ENCODE data around the gene ARPC2. TPM values are rescaled to one million over a fixed set of nuclear protein-coding genes. Genes with fewer than 3 reads are reported as not detected.
A peak's percentile ranks its signal among the peaks of the same experiment; 100 is the strongest.

Gene ARPC2
- total RNA-seq, 1 experiment from 2014 or later = 568 TPM

DNA sequence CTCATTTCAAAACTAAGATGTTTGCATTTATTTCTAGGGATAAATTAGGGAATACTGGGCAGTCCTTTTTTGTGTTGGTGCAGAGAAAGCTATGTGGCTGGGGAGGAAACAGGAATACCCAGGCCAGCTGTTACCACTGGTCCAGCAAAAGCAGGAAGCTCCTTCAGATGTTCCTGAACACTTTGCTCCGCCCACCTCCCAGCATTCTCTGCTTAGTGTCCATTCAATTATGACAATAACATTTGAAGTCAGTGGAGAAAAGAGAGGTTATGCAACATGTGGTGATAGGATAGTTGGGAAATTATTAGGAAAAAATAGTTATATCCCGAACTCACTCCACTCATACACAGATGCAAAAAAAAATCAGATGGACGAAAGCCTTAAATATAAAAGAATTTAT lies 22.1 kb upstream of the ARPC2 start:
- H3K79me2 ChIP-seq (ENCODE audit: low read length) = no peaks in the 10 kb centered on the region
- H3K9me3 ChIP-seq (ENCODE audit: low read length) = no peaks in the 10 kb centered on the region
- H3K27me3 ChIP-seq (ENCODE audit: low read length) = no peaks in the 10 kb centered on the region
- no peaks in the 10 kb centered on the region for H3K9me2 ChIP-seq (replicated peaks; ENCODE audit: insufficient read depth, low read length)
- no peaks in the 10 kb centered on the region for H3K36me3 ChIP-seq (ENCODE audit: insufficient read depth, low read length)
- no peak overlapping the region for H3K4me2 ChIP-seq (ENCODE audit: low read depth, low read length, poor library complexity, severe bottlenecking)
- no peaks in the 10 kb centered on the region for H3K4me1 ChIP-seq (ENCODE audit: low read length)
- no peak overlapping the region for H3K9ac ChIP-seq (ENCODE audit: low read length)
- no peak overlapping the region for H3K27ac ChIP-seq (ENCODE audit: low read length)
- no peak overlapping the region for H3K4me3 ChIP-seq (ENCODE audit: low read length)
- no peak for DNase-seq
- H4K20me1 ChIP-seq (ENCODE audit: insufficient read depth, low read depth, low read length) = 0 out of 2 replicates have a peak, but pooled peaks cover 2% of the 10 kb centered on the region
- no peak overlapping the region for H2AFZ ChIP-seq (ENCODE audit: low read length)

DNA sequence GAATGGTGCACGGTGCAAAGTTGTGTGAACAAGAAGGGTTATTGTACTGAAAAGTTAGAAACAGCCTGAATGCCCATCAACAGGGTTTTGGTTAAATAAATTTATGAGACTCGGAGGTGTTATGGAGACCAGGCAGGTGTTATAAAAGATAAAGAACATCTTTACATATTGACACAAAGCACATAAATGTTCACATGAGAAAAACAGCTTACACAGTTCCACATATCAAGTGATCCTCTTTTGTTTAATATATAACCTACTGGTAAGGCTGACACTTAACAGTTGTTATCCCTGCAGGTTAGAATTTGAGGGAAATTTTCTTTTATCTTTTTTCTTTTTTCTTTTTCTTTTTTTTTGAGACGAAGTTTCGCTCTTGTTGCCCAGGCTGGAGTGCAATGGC lies 20.0 kb upstream of the ARPC2 start:
- Histone ChIP-seq H3K27me3 (ENCODE audit: low read length) (no peaks in the 10 kb centered on the region), H2AFZ (ENCODE audit: low read length) (no peak overlapping the region), H3K9me2 (replicated peaks; ENCODE audit: insufficient read depth, low read length) (no peaks in the 10 kb centered on the region), H4K20me1 (ENCODE audit: insufficient read depth, low read depth, low read length) (0 out of 2 replicates have a peak, but pooled peaks cover 2% of the 10 kb centered on the region), H3K4me1 (ENCODE audit: low read length) (no peaks in the 10 kb centered on the region), H3K9ac (ENCODE audit: low read length) (no peak overlapping the region), H3K79me2 (ENCODE audit: low read length) (no peaks in the 10 kb centered on the region), H3K9me3 (ENCODE audit: low read length) (no peaks in the 10 kb centered on the region), H3K36me3 (ENCODE audit: insufficient read depth, low read length) (no peaks in the 10 kb centered on the region), H3K27ac (ENCODE audit: low read length) (no peak overlapping the region), H3K4me2 (ENCODE audit: low read depth, low read length, poor library complexity, severe bottlenecking) (no peak overlapping the region), H3K4me3 (ENCODE audit: low read length) (no peak overlapping the region)
- no peak for DNase-seq

GRCh38 chr2:218202266-218202665 lies 14.7 kb upstream of the ARPC2 start:
- no peak overlapping the region for H3K4me2 ChIP-seq (ENCODE audit: low read depth, low read length, poor library complexity, severe bottlenecking)
- no peaks in the 10 kb centered on the region for H3K79me2 ChIP-seq (ENCODE audit: low read length)
- no peaks in the 10 kb centered on the region for H3K27me3 ChIP-seq (ENCODE audit: low read length)
- no peak overlapping the region for H3K4me3 ChIP-seq (ENCODE audit: low read length)
- H4K20me1 ChIP-seq (ENCODE audit: insufficient read depth, low read depth, low read length) = 0 out of 2 replicates have a peak, but pooled peaks cover 2% of the 10 kb centered on the region
- no peak for DNase-seq
- H3K36me3 ChIP-seq (ENCODE audit: insufficient read depth, low read length) = no peaks in the 10 kb centered on the region
- no peak overlapping the region for H3K9ac ChIP-seq (ENCODE audit: low read length)
- H3K9me2 ChIP-seq (replicated peaks; ENCODE audit: insufficient read depth, low read length) = no peaks in the 10 kb centered on the region
- no peaks in the 10 kb centered on the region for H3K4me1 ChIP-seq (ENCODE audit: low read length)
- H2AFZ ChIP-seq (ENCODE audit: low read length) = no peak overlapping the region
- H3K9me3 ChIP-seq (ENCODE audit: low read length) = no peaks in the 10 kb centered on the region
- H3K27ac ChIP-seq (ENCODE audit: low read length) = no peak overlapping the region

DNA sequence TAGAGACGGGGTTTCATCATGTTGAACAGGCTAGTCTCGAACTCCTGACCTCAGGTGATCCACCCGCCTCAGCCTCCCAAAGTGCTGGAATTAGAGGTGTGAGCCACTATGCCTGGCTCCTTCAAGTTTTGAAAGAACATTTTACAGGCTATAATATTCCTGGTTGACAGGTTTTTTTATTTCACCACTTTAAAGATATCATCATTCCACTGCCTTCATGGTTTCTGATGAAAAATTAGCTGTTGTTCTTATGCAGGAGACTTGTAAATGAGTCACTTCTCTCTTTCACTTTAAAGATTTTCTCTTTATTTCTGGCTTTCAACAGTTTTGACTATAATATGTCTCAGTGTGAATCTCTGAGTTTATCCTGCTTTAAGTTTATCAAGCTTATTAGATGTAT lies 7.9 kb upstream of the ARPC2 start:
- Histone ChIP-seq H3K9me3 (ENCODE audit: low read length) (peaks cover 6% of the 10 kb centered on the region), H3K27ac (ENCODE audit: low read length) (no peak overlapping the region), H3K79me2 (ENCODE audit: low read length) (no peaks in the 10 kb centered on the region), H3K36me3 (ENCODE audit: insufficient read depth, low read length) (no peaks in the 10 kb centered on the region), H4K20me1 (ENCODE audit: insufficient read depth, low read depth, low read length) (no peaks in the 10 kb centered on the region), H3K9me2 (replicated peaks; ENCODE audit: insufficient read depth, low read length) (no peaks in the 10 kb centered on the region), H3K4me1 (ENCODE audit: low read length) (no peaks in the 10 kb centered on the region), H3K9ac (ENCODE audit: low read length) (no peak overlapping the region), H3K4me2 (ENCODE audit: low read depth, low read length, poor library complexity, severe bottlenecking) (no peak overlapping the region), H3K4me3 (ENCODE audit: low read length) (no peak overlapping the region), H3K27me3 (ENCODE audit: low read length) (peaks cover 2% of the 10 kb centered on the region; the same call in 1 of the 2 replicates), H2AFZ (ENCODE audit: low read length) (no peak overlapping the region)
- no peak for DNase-seq

GRCh38 chr2:218214116-218214515 lies 2.9 kb upstream of the ARPC2 start:
- H2AFZ ChIP-seq (ENCODE audit: low read length) = no peak overlapping the region
- H3K27me3 ChIP-seq (ENCODE audit: low read length) = peaks cover 2% of the 10 kb centered on the region; the same call in 1 of the 2 replicates
- H3K4me3 ChIP-seq (ENCODE audit: low read length) = no peak overlapping the region
- H3K9ac ChIP-seq (ENCODE audit: low read length) = no peak overlapping the region
- no peaks in the 10 kb centered on the region for H3K36me3 ChIP-seq (ENCODE audit: insufficient read depth, low read length)
- H3K4me2 ChIP-seq (ENCODE audit: low read depth, low read length, poor library complexity, severe bottlenecking) = no peak overlapping the region
- H3K27ac ChIP-seq (ENCODE audit: low read length) = no peak overlapping the region
- H3K9me3 ChIP-seq (ENCODE audit: low read length) = peaks cover 6% of the 10 kb centered on the region
- peaks cover 13% of the 10 kb centered on the region for H3K79me2 ChIP-seq (ENCODE audit: low read length)
- DNase-seq = no peak
- H4K20me1 ChIP-seq (ENCODE audit: insufficient read depth, low read depth, low read length) = peaks cover 6% of the 10 kb centered on the region; the same call in 1 of the 2 replicates
- peaks cover 17% of the 10 kb centered on the region for H3K4me1 ChIP-seq (ENCODE audit: low read length)
- no peaks in the 10 kb centered on the region for H3K9me2 ChIP-seq (replicated peaks; ENCODE audit: insufficient read depth, low read length)

DNA sequence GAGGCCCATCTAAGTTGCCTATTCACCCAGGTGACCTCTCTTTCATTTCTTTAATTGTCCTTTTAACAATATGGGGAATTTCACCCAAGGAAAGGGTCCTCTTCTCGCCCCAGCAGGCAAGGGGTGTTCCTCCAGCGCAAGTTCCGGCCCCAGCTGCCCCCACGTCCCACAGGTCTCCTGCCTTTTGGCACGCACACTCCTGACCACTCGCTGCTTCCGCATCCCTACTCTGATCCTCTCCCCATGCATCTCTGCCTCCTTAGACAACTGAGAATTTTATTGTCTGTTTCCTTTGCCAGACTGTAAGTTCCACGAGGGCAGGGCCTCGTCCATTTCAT lies 684 bp upstream of the ARPC2 start:
- Histone ChIP-seq H3K9ac (ENCODE audit: low read length) (peak overlapping the region; percentile 77), H3K4me3 (ENCODE audit: low read length) (peak overlapping the region; percentile 78)

GRCh38 chr2:218217360-218218267 lies 625 bp downstream of the ARPC2 start:
- H3K9ac ChIP-seq (ENCODE audit: low read length) = peak overlapping the region; percentile 100
- peak overlapping the region; percentile 96 for H3K4me3 ChIP-seq (ENCODE audit: low read length)
- peak overlapping the region; percentile 99 for H3K27ac ChIP-seq (ENCODE audit: low read length)
- H3K27me3 ChIP-seq (ENCODE audit: low read length) = no peaks in the 10 kb centered on the region
- H3K79me2 ChIP-seq (ENCODE audit: low read length) = peaks cover 48% of the 10 kb centered on the region
- H3K9me3 ChIP-seq (ENCODE audit: low read length) = no peaks in the 10 kb centered on the region
- H2AFZ ChIP-seq (ENCODE audit: low read length) = no peak overlapping the region
- H3K9me2 ChIP-seq (replicated peaks; ENCODE audit: insufficient read depth, low read length) = no peaks in the 10 kb centered on the region
- peak overlapping the region; percentile 100 for H3K4me2 ChIP-seq (ENCODE audit: low read depth, low read length, poor library complexity, severe bottlenecking)
- DNase-seq = peak; percentile 83
- peaks cover 52% of the 10 kb centered on the region for H3K4me1 ChIP-seq (ENCODE audit: low read length)
- H3K36me3 ChIP-seq (ENCODE audit: insufficient read depth, low read length) = peaks cover 27% of the 10 kb centered on the region
- H4K20me1 ChIP-seq (ENCODE audit: insufficient read depth, low read depth, low read length) = peaks cover 39% of the 10 kb centered on the region

More for the DNA sequence above, 684 bp upstream of the ARPC2 start:
- peaks cover 27% of the 10 kb centered on the region for H4K20me1 ChIP-seq (ENCODE audit: insufficient read depth, low read depth, low read length)
- peaks cover 14% of the 10 kb centered on the region for H3K36me3 ChIP-seq (ENCODE audit: insufficient read depth, low read length)
- DNase-seq = no peak
- peaks cover 39% of the 10 kb centered on the region for H3K4me1 ChIP-seq (ENCODE audit: low read length)
- H3K27ac ChIP-seq (ENCODE audit: low read length) = 0 out of 2 replicates have a peak overlapping the region, but pooled peaks have one; percentile 25
- peak overlapping the region; percentile 88 for H3K4me2 ChIP-seq (ENCODE audit: low read depth, low read length, poor library complexity, severe bottlenecking)
- H3K9me2 ChIP-seq (replicated peaks; ENCODE audit: insufficient read depth, low read length) = no peaks in the 10 kb centered on the region
- H3K9me3 ChIP-seq (ENCODE audit: low read length) = no peaks in the 10 kb centered on the region
- peaks cover 35% of the 10 kb centered on the region for H3K79me2 ChIP-seq (ENCODE audit: low read length)
- H3K27me3 ChIP-seq (ENCODE audit: low read length) = no peaks in the 10 kb centered on the region
- H2AFZ ChIP-seq (ENCODE audit: low read length) = peak overlapping the region; percentile 99

DNA sequence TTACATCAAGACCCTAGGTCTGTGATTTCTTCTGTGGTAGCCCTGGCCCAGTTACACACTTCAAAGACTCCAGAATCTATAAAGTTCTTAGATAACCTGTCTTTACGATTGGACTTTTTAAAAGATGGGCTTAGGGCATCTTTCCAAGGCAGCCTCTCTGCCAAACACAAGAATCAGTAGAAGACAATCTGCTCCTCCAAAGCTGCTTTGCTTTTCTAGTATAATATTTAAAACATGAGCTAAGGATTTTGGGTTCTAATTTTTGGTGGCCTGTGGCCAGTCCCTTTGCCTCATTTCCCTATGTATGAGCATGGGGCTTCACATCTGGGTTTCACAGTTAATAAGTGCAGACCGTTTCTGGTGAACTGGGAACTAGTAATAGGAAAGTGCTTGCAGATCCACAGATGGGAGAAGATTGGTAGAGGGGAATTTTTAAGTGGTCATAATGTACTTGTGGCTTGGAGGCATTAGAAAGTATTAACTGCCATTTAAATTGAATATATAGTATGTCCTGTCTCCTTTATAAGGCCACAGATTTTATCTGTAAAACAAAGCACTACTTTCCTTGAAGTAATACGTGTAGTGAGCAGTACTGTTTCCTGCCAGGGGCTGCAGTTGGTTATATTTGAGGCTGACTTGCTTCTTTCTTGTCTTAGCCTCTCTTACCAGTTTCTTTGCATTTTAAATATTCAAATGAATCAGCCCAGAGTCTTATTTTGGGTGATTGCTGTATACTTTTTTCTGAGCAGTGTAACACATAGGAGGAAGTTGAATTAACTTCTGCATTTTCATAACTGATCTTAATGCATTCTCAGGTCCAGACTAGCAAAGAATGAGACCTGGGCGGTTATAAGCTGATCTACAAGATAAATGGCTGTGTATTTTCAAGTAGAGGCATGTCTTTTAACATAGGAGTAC lies 1.5 kb downstream of the ARPC2 start:
- peaks cover 35% of the 10 kb centered on the region for H3K36me3 ChIP-seq (ENCODE audit: insufficient read depth, low read length)
- no peaks in the 10 kb centered on the region for H3K9me3 ChIP-seq (ENCODE audit: low read length)
- peak overlapping the region; percentile 100 for H3K9ac ChIP-seq (ENCODE audit: low read length)
- no peaks in the 10 kb centered on the region for H3K27me3 ChIP-seq (ENCODE audit: low read length)
- peaks cover 57% of the 10 kb centered on the region for H3K79me2 ChIP-seq (ENCODE audit: low read length)
- H3K4me2 ChIP-seq (ENCODE audit: low read depth, low read length, poor library complexity, severe bottlenecking) = peak overlapping the region; percentile 100
- no peak overlapping the region for H2AFZ ChIP-seq (ENCODE audit: low read length)
- H3K9me2 ChIP-seq (replicated peaks; ENCODE audit: insufficient read depth, low read length) = no peaks in the 10 kb centered on the region
- peak overlapping the region; percentile 99 for H3K27ac ChIP-seq (ENCODE audit: low read length)
- H3K4me1 ChIP-seq (ENCODE audit: low read length) = peaks cover 62% of the 10 kb centered on the region
- H4K20me1 ChIP-seq (ENCODE audit: insufficient read depth, low read depth, low read length) = peaks cover 48% of the 10 kb centered on the region
- DNase-seq = peak; percentile 94
- H3K4me3 ChIP-seq (ENCODE audit: low read length) = peak overlapping the region; percentile 96

Data from Karpas-422 (cell line).